WI38 (cell line): ENCODE data around the gene SOHLH1.
"Not testable (repeated sequence)": the region's sequence is repeated elsewhere in the genome, so short reads cannot be mapped to it uniquely, and the experiment has no call there.

Experiments
- H3K4me3 ChIP-seq: 2 replicates; pipeline ENCODE4 v1.5.1; 2011; ENCODE audit warnings: low read depth, mild to moderate bottlenecking, control low read depth, low read length
- TF ChIP-seq, protein P1 (sequence below): IDR thresholded peaks from 2 replicates; pipeline ENCODE4 v1.5.1; 2012; ENCODE audit warnings: low read depth, mild to moderate bottlenecking, control low read depth, low read length

The SOHLH1 gene

GRCh38 chr9:135677641-135678168 lies 21.6 kb downstream of the SOHLH1 start:
- H3K4me3 ChIP-seq = no peak overlapping the region
- TF ChIP-seq, protein P1, sequence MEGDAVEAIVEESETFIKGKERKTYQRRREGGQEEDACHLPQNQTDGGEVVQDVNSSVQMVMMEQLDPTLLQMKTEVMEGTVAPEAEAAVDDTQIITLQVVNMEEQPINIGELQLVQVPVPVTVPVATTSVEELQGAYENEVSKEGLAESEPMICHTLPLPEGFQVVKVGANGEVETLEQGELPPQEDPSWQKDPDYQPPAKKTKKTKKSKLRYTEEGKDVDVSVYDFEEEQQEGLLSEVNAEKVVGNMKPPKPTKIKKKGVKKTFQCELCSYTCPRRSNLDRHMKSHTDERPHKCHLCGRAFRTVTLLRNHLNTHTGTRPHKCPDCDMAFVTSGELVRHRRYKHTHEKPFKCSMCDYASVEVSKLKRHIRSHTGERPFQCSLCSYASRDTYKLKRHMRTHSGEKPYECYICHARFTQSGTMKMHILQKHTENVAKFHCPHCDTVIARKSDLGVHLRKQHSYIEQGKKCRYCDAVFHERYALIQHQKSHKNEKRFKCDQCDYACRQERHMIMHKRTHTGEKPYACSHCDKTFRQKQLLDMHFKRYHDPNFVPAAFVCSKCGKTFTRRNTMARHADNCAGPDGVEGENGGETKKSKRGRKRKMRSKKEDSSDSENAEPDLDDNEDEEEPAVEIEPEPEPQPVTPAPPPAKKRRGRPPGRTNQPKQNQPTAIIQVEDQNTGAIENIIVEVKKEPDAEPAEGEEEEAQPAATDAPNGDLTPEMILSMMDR = no peak

DNA sequence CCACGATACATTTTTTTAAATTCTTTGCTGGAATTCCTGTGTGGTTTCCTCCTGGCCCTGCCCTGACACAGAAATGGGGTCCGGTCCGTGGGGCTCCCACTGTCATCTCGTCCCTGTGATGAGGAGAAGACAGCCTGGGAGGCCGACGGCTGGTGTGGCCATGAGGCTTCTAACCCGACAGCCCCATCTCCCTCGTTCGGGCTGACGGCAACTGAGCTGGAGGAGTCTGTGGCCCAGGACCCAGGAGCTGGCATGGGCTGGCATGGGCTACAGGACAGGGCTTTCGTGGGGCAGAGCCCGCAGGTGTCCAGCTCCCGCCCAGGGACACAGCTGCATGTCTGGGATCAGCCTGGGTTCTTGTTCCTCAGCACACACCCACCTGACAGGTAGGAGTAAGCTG lies 22.4 kb downstream of the SOHLH1 start:
- TF ChIP-seq, protein P1 = no peak
- no peak overlapping the region for H3K4me3 ChIP-seq

GRCh38 chr9:135674977-135675376 lies 24.3 kb downstream of the SOHLH1 start:
- TF ChIP-seq, protein P1 = no peak
- no peak overlapping the region for H3K4me3 ChIP-seq

DNA sequence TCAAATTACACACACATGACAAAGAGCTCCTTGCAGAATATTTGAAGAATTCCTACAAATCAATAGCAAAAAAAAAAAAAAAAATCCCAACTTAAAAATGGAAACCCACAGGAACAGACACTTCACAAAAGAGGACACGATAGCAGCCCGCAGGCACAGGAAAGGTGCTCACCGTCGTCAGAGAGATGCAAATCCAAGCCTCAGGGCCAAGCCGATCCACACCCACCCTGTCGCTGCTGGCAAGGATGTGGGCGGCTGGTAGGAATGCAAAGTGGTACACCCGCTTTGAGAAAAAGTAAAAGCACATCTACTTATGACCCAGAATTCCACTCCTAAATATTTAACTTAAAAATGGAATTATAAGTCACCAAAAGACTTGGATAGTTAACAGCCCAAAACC lies 25.3 kb downstream of the SOHLH1 start:
- TF ChIP-seq, protein P1 = no peak
- H3K4me3 ChIP-seq = no peak overlapping the region

DNA sequence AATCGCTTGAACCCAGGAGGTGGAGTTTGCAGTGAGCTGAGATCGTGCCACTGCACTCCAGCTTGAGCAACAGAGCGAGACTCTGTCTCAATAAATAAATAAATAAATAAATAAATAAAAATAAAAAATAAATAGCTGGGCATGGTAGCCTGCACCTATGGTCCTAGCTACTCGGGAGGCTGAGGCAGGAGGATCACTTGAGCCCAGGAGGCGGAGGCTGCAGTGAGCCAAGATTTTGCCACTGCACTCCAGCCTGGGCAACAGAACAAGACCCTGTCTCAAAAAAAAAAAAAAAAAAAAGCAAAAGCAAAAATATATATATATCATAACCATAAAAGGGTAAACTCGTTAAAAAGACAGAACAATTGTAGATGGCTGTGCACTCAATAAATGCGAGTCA lies 26.5 kb downstream of the SOHLH1 start:
- not testable (repeated sequence) for H3K4me3 ChIP-seq

GRCh38 chr9:135671591-135672041 lies 27.7 kb downstream of the SOHLH1 start:
- TF ChIP-seq, protein P1 = no peak
- no peak overlapping the region for H3K4me3 ChIP-seq

DNA sequence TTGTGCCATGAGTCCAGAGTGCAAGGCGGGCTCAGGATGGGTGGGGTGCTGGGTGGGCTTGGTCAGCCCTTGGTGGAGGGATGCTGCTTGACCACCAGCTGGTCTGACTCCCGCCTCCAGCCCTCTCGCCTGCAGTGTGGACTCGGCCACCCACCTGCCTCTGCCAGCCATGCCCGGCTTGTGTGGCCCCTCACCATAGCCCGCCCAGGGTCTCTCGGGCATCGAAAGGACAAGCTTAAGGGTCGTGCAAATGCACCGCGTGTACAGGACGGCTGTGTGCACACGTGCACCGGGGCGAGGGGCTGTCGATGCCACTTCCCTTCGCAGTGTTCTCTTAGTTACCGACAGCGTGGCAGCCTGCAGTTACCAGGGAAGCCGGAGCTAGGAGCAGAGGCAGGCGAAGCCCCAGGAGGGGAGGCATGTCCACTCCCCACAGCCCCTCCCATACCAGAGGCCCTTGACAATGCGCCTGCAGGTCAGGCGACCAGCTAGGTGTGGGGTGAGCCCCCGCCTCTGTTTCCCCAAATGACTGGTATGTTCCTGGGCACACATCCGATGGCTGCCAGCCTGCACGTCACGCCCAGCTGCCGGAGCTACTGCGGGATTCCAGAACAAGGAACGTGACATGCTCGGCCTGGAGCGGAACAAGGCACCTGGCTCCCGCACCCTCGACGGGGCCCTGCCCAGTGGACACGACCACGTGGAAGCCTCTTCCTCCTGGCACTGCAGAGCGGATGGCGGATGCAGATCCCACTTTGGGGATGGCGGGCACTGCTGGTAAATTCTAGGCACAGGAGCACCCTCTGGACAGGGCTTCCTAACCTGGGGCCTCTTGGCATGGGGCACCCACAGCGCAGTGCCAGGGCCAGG lies 28.3 kb downstream of the SOHLH1 start:
- TF ChIP-seq, protein P1 = no peak
- no peak overlapping the region for H3K4me3 ChIP-seq
